HepG2 (cell line): ENCODE results near the gene RPS6KB2. TPM values are rescaled to one million over a fixed set of nuclear protein-coding genes. Genes with fewer than 3 reads are reported as not detected.

Source experiments
- ATAC-seq: fragments of 200-7000 bp; cut with Tn5 transposase; 3 replicates; pipeline ENCODE4 v1.9.1; 2020; ENCODE audit warnings: mild to moderate bottlenecking, moderate library complexity
- BruUV-seq: library from RNA; stranded (reverse); fragments of 400-500 nt; replicated peaks from 2 replicates; lab custom pipeline; 2021; lab: Mats Ljungman, UMichigan
- CTCF ChIA-PET: fragments of 300-600 bp; formaldehyde crosslinking; extraction: SDS; loops from one replicate; lab custom pipeline; 2021; ENCODE audit warnings: low total read pairs, inconsistent platforms, low intra/inter-chr PET ratio; lab: Yijun Ruan, JAX
- POLR2A ChIA-PET: fragments of 350-600 bp; sonication (Branson Sonifier 250); formaldehyde crosslinking; loops from one replicate; lab custom pipeline; 2020; ENCODE audit warnings: antibody characterized with exemption, inconsistent platforms; lab: Yijun Ruan, JAX
- DNase-seq: peaks from one replicate; pipeline ENCODE4 v3.0.0-alpha.2; 2015; ENCODE audit warnings: low spot score
- FAIRE-seq: peaks from 3 replicates; lab custom pipeline; 2011; peaks lifted over from hg19 to GRCh38; lab: Jason Lieb, UNC
- H2AFZ ChIP-seq: one replicate; pipeline ENCODE4 v1.6.1; 2011; ENCODE audit warnings: low read length, inconsistent platforms
- H3K27ac ChIP-seq: fragments of 300-600 bp; 3 replicates; pipeline ENCODE4 v1.8.0; 2011; ENCODE audit warnings: mixed run types, mild to moderate bottlenecking, mixed read lengths, low read length, inconsistent platforms; ENCODE audit not compliant: insufficient read depth; ENCODE audit errors: extremely low read length
- H3K27me3 ChIP-seq, 2 experiments: fragments of 200-600 bp in 1 of 2; 2 replicates in 1 of 2; 3 replicates in 1 of 2; pipeline versions ENCODE4 v1.6.0 to v1.8.0; 2011; ENCODE audit warnings: low read length in 2 of 2, mild to moderate bottlenecking in 2 of 2, moderate library complexity in 2 of 2, inconsistent platforms in 1 of 2; ENCODE audit not compliant: insufficient read depth in 2 of 2, control insufficient read depth in 1 of 2
- H3K36me3 ChIP-seq, 2 experiments: fragments of 200-600 bp in 1 of 2; replicated peaks in 1 of 2; 2 replicates in 1 of 2; 3 replicates in 1 of 2; pipeline versions ENCODE4 v1.5.1 to v1.8.0; 2011; ENCODE audit warnings: low read length in 2 of 2, inconsistent platforms in 1 of 2; ENCODE audit not compliant: insufficient read depth in 2 of 2, control insufficient read depth in 1 of 2
- H3K4me1 ChIP-seq: 2 replicates; pipeline ENCODE4 v1.5.1; 2012; ENCODE audit warnings: low read length, inconsistent platforms; ENCODE audit not compliant: insufficient read depth
- H3K4me2 ChIP-seq: 2 replicates; pipeline ENCODE4 v1.6.0; 2011; ENCODE audit warnings: low read depth, low read length, inconsistent platforms
- H3K4me3 ChIP-seq, 3 experiments: fragments of 200-600 bp in 1 of 3; sonication (generic), shearing (Covaris generic) in 1 of 3; replicated peaks in 1 of 3; 2 replicates each; pipeline ENCODE4 v1.5.1; 2011 to 2016; ENCODE audit warnings: low read length in 3 of 3, inconsistent platforms in 2 of 3, low read depth in 2 of 3, mild to moderate bottlenecking in 2 of 3, control low read depth in 1 of 3, mixed read lengths in 1 of 3; ENCODE audit not compliant: insufficient read depth in 1 of 3
- H3K79me2 ChIP-seq: one replicate; pipeline ENCODE4 v1.6.1; 2011; ENCODE audit warnings: low read length, inconsistent platforms; ENCODE audit not compliant: insufficient read depth
- H3K9ac ChIP-seq: 2 replicates; pipeline ENCODE4 v1.6.0; 2011; ENCODE audit warnings: mild to moderate bottlenecking, low read depth, low read length, inconsistent platforms; ENCODE audit not compliant: insufficient read depth
- H3K9me3 ChIP-seq: 2 replicates; pipeline ENCODE4 v1.5.1; 2012; ENCODE audit warnings: mild to moderate bottlenecking, low read length
- H4K20me1 ChIP-seq: 2 replicates; pipeline ENCODE4 v1.6.0; 2011; ENCODE audit warnings: inconsistent platforms, mild to moderate bottlenecking, low read length, moderate library complexity; ENCODE audit not compliant: insufficient read depth
- ARID4A ChIP-seq: sonication (generic); formaldehyde crosslinking; IDR thresholded peaks from 2 replicates; pipeline ENCODE4 v1.5.0; 2020; ENCODE audit warnings: mild to moderate bottlenecking, missing genetic modification reagents, borderline replicate concordance
- ATAD3A ChIP-seq: sonication (generic); formaldehyde crosslinking; IDR thresholded peaks from 2 replicates; pipeline ENCODE4 v1.4.0; 2020; ENCODE audit warnings: missing genetic modification reagents
- ATF7-NPFF ChIP-seq: sonication (generic); formaldehyde crosslinking; IDR thresholded peaks from 2 replicates; pipeline ENCODE4 v1.8.1; 2023; ENCODE audit warnings: mild to moderate bottlenecking, low read depth, missing genetic modification reagents, moderate library complexity
- KAT8 ChIP-seq: IDR thresholded peaks from 2 replicates; pipeline ENCODE4 v1.6.1; 2016; ENCODE audit warnings: missing genetic modification reagents, missing compliant biosample characterization
- TARDBP ChIP-seq: sonication (generic); formaldehyde crosslinking; IDR thresholded peaks from 2 replicates; pipeline ENCODE4 v1.8.0; 2022; ENCODE audit warnings: mild to moderate bottlenecking, missing genetic modification reagents
- YEATS4 ChIP-seq: sonication (generic); formaldehyde crosslinking; IDR thresholded peaks from 2 replicates; pipeline ENCODE4 v1.4.0; 2020; ENCODE audit warnings: missing genetic modification reagents, borderline replicate concordance
- ZC3H13 ChIP-seq: sonication (generic); formaldehyde crosslinking; IDR thresholded peaks from 2 replicates; pipeline ENCODE4 v1.8.1; 2023; ENCODE audit warnings: mild to moderate bottlenecking, missing genetic modification reagents, moderate library complexity
- ZFP1 ChIP-seq: IDR thresholded peaks from 2 replicates; pipeline ENCODE4 v1.6.1; 2016
- ZFP91 ChIP-seq: sonication (generic); formaldehyde crosslinking; IDR thresholded peaks from 2 replicates; pipeline ENCODE4 v1.9.0; 2022; ENCODE audit warnings: missing genetic modification reagents, mild to moderate bottlenecking, borderline replicate concordance
- ZNF124 ChIP-seq: sonication (generic); formaldehyde crosslinking; IDR thresholded peaks from 2 replicates; pipeline ENCODE4 v1.4.0; 2020; ENCODE audit warnings: missing genetic modification reagents
- ZNF274 ChIP-seq: sonication (generic); formaldehyde crosslinking; IDR thresholded peaks from 2 replicates; pipeline ENCODE4 v1.5.1; 2020; ENCODE audit warnings: mild to moderate bottlenecking, missing genetic modification reagents
- ZNF607 ChIP-seq: sonication (generic); formaldehyde crosslinking; IDR thresholded peaks from 2 replicates; pipeline ENCODE4 v1.5.1; 2020; ENCODE audit warnings: missing genetic modification reagents, mild to moderate bottlenecking, borderline replicate concordance
- ZNF879 ChIP-seq: sonication (generic); formaldehyde crosslinking; IDR thresholded peaks from 2 replicates; pipeline ENCODE4 v1.8.1; 2023; ENCODE audit warnings: missing genetic modification reagents
- ZSCAN22 ChIP-seq: sonication (generic); formaldehyde crosslinking; IDR thresholded peaks from 2 replicates; pipeline ENCODE4 v1.4.0; 2020; ENCODE audit warnings: mild to moderate bottlenecking, missing genetic modification reagents
- WGBS: methylation state at CpG from one replicate; pipeline ENCODE4 v1.1.6; 2017; ENCODE audit warnings: low lambda C conversion rate; 5-methylcytosine and 5-hydroxymethylcytosine counted together
- in situ Hi-C: cut with HindIII; loops from 2 replicates; pipeline ENCODE4 v1.10.0; 2017; ENCODE audit warnings: low pct_unique_long_range_greater_than_20kb; ENCODE audit not compliant: extremely low pct_ligation_motif_present
- intact Hi-C: fragments of 100-400 bp; cut with micrococcal nuclease; formaldehyde crosslinking; loops from one replicate; pipeline ENCODE4 v1.10.0; 2022; ENCODE audit not compliant: unreplicated experiment
- polyA plus RNA-seq, 8 experiments: library from polyadenylated mRNA; depleted of rRNA in 3 of 8; stranded (reverse) in 7 of 8; unstranded in 1 of 8; fragments of >200 nt; fragmentation: Illumina TruSeq in 4 of 8; extraction: Trizol in 4 of 8; gene quantifications; 2 replicates each; pipeline versions ENCODE4 v1.2.1 to v1.2.3, GENCODE V29; 2011 to 2016; ENCODE audit warnings: low read depth in 4 of 8, missing spikeins in 1 of 8, mixed read lengths in 1 of 8; ENCODE audit not compliant: insufficient read depth in 1 of 8
- total RNA-seq, 5 experiments: library from RNA; depleted of rRNA; stranded (reverse); fragments of >200 nt; fragmentation: Illumina TruSeq; extraction: Trizol; gene quantifications; 2 replicates each; pipeline ENCODE4 v1.2.3, GENCODE V29; 2016; ENCODE audit warnings: low read depth in 1 of 5
- TF ChIP-seq, protein P1 (sequence below): sonication (generic); formaldehyde crosslinking; conservative IDR thresholded peaks from 2 replicates; pipeline ENCODE4 v1.8.0; 2022; ENCODE audit warnings: mild to moderate bottlenecking, moderate library complexity, missing genetic modification reagents
- TF ChIP-seq, protein P2 (sequence below): sonication (generic); IDR thresholded peaks from 2 replicates; pipeline ENCODE4 v1.6.1; 2016; ENCODE audit warnings: low read depth, borderline replicate concordance

The RPS6KB2 gene
- total and polyA plus RNA-seq, 2 of the 13 experiments (the other 11 are each of a cell fraction or from before 2014, with no cell fraction given) = 52.9 to 54.8 TPM

- H3K9me3 ChIP-seq = no peaks in the 10 kb centered on the region
- H2AFZ ChIP-seq = no peak overlapping the region
- H3K4me3 ChIP-seq = no peak overlapping the region
- no TSS peak for BruUV-seq
- FAIRE-seq = peak; percentile 88
- in situ Hi-C loops = loop anchor here (5.0 kb wide), 1 partner anchor 37 kb away; the partner anchor contains the start of gene POLD4
- peaks cover 10% of the 10 kb centered on the region for H3K79me2 ChIP-seq
- H3K9ac ChIP-seq = no peak overlapping the region
- intact Hi-C loops = loop anchor here (1.0 to 10.0 kb wide), 2 partner anchors 116 to 145 kb away; partner anchors contain the start of gene PITPNM1
- H3K27me3 ChIP-seq = peaks cover 1 to 18% of the 10 kb centered on the region in 2 experiments; a peak in 3 of 5 replicates
- POLR2A ChIA-PET = interaction anchor here (0.9 to 1.3 kb wide), 4 partner anchors 12 to 93 kb away, joined by 3 to 9 read pairs (median 3); partner anchors contain the start of genes AIP, POLD4 and PPP1CA
- CTCF ChIA-PET = interaction anchor here (2.4 kb wide), 1 partner anchor 116 kb away, joined by 18 read pairs; the partner anchor contains the start of gene PITPNM1
- no peak overlapping the region for H3K27ac ChIP-seq
- no peak overlapping the region for H3K4me2 ChIP-seq
- peak; percentile 65 for ATAC-seq
- peak; percentile 64 for DNase-seq
- 39% methylated on average over 6 of the region's 6 CpGs for WGBS
- peaks cover 43% of the 10 kb centered on the region for H3K4me1 ChIP-seq
- H4K20me1 ChIP-seq = no peaks in the 10 kb centered on the region
- H3K36me3 ChIP-seq = peaks cover 0 to 2% of the 10 kb centered on the region in 2 experiments; a peak in 1 of 5 replicates
- no peak for TF ChIP-seq ATF7-NPFF
- TF ChIP-seq ZNF879 (CRISPR knock-in tag) = no peak
- TF ChIP-seq KAT8 = no peak; the same call in 1 of the 2 replicates
- TF ChIP-seq ZNF607 (CRISPR knock-in tag) = no peak
- no peak for TF ChIP-seq ZNF274 (CRISPR knock-in tag)
- no peak for TF ChIP-seq ZC3H13 (CRISPR knock-in tag)
- no peak for TF ChIP-seq ZFP1 (CRISPR knock-in tag)
- TF ChIP-seq, protein P1, sequence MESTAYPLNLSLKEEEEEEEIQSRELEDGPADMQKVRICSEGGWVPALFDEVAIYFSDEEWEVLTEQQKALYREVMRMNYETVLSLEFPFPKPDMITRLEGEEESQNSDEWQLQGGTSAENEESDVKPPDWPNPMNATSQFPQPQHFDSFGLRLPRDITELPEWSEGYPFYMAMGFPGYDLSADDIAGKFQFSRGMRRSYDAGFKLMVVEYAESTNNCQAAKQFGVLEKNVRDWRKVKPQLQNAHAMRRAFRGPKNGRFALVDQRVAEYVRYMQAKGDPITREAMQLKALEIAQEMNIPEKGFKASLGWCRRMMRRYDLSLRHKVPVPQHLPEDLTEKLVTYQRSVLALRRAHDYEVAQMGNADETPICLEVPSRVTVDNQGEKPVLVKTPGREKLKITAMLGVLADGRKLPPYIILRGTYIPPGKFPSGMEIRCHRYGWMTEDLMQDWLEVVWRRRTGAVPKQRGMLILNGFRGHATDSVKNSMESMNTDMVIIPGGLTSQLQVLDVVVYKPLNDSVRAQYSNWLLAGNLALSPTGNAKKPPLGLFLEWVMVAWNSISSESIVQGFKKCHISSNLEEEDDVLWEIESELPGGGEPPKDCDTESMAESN (CRISPR knock-in tag) = 0 out of 2 replicates have a peak, but pooled peaks have one; percentile 42
- TF ChIP-seq TARDBP (CRISPR knock-in tag) = peak; percentile 55; the same call in 1 of the 2 replicates
- TF ChIP-seq, protein P2, sequence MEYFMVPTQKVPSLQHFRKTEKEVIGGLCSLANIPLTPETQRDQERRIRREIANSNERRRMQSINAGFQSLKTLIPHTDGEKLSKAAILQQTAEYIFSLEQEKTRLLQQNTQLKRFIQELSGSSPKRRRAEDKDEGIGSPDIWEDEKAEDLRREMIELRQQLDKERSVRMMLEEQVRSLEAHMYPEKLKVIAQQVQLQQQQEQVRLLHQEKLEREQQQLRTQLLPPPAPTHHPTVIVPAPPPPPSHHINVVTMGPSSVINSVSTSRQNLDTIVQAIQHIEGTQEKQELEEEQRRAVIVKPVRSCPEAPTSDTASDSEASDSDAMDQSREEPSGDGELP = no peak
- no peak for TF ChIP-seq ZNF124 (CRISPR knock-in tag)
- peak; percentile 33; the same call in 1 of the 2 replicates for TF ChIP-seq ZFP91 (CRISPR knock-in tag)
- TF ChIP-seq YEATS4 = no peak
- peak; percentile 11; the same call in 1 of the 2 replicates for TF ChIP-seq ARID4A (CRISPR knock-in tag)
- no peak for TF ChIP-seq ATAD3A (CRISPR knock-in tag)
- no peak for TF ChIP-seq ZSCAN22 (CRISPR knock-in tag)
Observed at GRCh38 chr11:67389477-67389876, 38.8 kb upstream of the RPS6KB2 start.
